GM19043 (cell line): ENCODE data around the gene ATP5PF.
"Not testable (repeated sequence)": the region's sequence is repeated elsewhere in the genome, so short reads cannot be mapped to it uniquely, and the experiment has no call there.

Source experiments
- ATAC-seq: cut with Tn5 transposase; IDR thresholded peaks from one replicate; pipeline ENCODE4 v1.9.1; 2021; ENCODE audit warnings: low read depth; ENCODE audit not compliant: unreplicated experiment

The ATP5PF gene

DNA sequence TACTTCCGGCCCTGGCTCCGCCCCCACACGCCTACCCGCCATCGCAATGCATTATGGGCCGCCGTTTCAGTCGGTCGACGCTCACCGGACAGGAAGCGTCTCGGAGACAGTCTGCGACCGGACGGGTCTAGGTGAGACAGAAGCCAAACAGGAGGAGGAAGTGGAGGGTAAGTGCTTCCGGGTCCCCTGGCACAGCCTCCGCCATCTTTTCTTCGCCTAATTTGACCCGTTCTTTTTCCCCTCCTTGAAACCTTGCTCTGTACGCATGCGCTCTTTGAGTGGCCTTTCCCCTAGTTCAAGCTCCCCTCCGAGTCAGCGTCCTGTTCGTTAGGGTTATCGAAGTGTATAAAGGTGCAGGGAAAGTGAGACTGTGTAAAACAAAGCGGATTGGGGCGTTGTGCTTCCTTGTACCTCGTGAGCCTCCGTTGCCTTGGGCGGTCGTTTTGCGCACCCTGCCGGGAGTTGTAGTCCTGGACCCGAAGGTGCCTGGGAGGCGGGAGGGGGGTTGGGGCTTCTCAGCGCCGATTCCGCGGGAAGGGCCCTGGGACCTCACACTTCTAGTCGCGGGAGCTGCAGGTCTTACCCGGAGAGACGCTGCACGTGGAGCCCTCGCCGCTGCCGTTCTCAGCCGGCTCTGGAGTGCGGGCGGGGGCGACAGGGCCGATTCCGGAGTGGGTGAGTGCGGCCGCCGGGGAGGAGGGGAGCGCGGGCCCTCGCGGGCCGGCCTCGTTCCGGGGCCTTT is at the start of gene ATP5PF, which contains the start of gene GABPA:
TSS of gene ATP5PF (minus strand) at position 1 of the 742 bp plus-strand sequence. CDS start 5,110 bp downstream, outside the sequence.
TSS of gene GABPA (plus strand) at position 69 of the 742 bp plus-strand sequence. CDS start 6,627 bp downstream, outside the sequence.
- ATAC-seq: peak; percentile 88

GRCh38 chr21:25778126-25778875 is 43.6 kb upstream of the ATP5PF start:
- ATAC-seq: not testable (repeated sequence)

DNA sequence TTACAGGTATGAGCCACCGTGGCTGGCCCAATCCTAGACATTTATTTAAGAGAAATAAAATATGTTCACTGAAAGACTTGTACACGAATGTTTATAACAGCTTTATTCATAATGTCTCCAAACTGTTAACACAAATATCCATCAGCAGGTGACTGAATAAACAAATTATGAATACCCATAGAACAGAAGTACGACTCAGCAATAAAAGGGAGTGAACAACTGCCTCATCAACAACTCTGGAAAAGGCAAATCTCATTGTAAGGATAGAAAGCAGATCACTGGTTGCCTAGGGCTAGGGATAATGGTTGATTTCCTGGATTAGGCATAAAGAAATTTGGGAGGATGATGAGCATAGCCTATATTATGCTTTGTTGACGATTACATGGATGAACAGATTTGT is 41.7 kb upstream of the ATP5PF start:
- ATAC-seq: no peak

DNA sequence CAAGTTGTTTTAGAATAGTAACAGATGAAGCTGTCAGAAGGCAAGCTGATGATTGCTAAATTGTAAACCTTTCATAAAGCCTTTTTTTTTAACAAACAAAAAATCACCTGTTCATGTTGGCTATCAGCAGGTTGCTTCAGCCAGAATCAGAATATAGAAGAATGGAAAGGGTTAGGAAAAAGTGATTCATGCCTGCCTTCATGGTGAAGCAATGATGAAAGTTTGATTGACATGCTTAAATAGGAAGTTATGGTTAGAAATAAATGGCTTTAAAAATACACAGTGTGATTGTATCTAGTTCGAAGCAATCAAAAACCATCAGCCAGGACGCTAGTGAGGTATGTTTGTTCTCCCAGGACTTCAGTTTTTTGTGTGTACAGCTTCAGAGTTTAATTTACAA is 38.0 kb upstream of the ATP5PF start:
- ATAC-seq: no peak

- ATAC-seq: no peak
Observed at GRCh38 chr21:25767921-25768320, 33.2 kb upstream of the ATP5PF start.

GRCh38 chr21:25764065-25764464 is 29.4 kb upstream of the ATP5PF start:
- ATAC-seq: no peak

DNA sequence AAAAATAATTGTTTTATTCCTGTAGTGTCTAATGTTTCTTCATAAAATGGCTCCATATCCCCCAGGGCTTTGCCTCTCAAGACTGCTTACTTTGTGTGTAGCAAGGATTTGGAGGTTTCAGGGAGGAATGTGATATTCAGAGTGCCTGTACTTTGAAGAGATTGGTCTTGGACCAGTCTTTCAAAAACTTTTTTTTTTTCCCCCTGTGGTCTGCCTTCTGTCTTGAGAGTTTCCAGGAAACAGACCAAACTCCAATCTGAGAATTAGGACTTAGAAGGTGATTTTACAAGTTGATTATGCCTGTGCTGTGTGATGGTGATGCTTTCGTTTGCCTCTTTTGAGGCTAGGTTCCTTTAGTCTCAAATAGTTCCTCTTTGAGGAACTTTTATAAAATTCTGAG is 26.0 kb upstream of the ATP5PF start:
- ATAC-seq: no peak

DNA sequence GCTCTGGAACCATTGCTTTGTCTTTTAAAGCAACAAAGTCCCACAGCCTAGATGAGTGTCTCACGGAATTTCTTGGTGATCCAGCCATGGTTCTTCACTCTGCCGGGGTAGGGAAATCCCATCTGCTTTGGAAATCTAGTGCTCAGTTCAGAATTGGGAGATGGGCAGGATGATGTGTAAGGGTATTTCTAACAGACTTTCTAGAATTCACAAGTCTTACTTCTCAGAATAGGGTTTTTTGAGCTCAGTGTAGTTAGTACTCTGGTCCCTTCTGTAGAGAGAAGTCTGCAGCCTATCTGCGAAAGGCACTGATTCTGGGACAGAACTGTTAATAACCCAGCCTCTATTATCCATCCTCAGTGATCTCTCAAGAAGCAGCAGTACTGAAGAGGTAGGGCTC is 25.4 kb upstream of the ATP5PF start:
- ATAC-seq: no peak

DNA sequence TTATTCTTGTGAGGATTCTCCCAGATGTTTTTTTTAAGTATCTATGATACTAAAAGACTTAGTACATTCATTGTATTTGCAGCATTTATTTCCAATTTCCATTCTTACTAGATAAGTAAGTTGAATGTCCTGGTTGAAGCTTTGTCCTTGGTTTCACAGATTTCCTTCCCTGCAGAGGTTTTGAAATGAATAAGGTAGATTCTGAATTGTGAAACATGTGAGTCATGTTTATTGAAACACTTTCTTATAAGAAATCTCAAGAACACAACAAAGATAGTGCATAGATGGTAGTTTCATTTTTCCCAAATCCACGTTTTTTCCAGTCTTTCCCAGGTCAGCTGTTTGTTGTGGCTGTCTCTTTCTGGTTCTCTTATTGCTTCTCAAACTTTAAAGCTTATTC is 24.9 kb upstream of the ATP5PF start:
- ATAC-seq: no peak

GRCh38 chr21:25757531-25757930 is 22.8 kb upstream of the ATP5PF start:
- ATAC-seq: no peak

GRCh38 chr21:25756190-25756932 is 21.7 kb upstream of the ATP5PF start:
- ATAC-seq: no peak

DNA sequence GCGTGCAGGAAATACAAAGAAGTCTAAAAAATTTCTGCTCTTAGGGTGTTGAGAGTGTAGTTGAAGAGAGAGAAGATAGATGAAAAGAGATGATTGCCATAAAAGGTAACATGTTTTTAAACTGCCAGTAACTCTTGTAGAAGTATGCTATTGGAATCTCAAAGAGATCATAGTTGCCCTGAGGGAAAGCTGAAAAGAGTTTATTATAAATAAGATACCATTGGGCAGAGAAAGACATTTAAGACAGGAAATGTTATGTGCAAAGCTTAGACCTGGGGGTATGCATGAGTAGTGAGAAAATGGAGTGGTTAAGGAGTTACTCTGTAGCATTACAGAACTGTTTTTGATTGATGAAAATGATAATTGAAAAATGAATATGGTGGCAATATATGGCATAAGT is 17.7 kb upstream of the ATP5PF start:
- ATAC-seq: no peak

DNA sequence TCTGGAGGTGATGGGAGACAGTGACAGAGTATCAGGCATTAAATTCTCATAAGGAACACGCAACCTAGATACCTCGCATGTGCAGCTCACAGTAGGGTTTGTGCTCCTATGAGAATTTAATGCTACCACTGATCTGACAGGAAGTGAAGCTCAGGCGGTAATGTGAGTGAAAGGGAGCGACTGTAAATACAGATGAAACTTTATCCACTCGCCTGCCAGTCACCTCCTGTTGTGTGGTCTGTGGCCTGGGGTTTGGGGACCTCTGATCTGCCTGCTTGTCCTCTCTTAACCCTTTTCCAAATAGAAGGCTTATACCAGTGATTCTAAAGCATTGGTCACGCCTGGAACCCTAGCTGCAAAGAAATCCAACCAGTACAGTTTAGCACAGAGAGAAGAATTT is 15.4 kb upstream of the ATP5PF start:
- no peak for ATAC-seq

DNA sequence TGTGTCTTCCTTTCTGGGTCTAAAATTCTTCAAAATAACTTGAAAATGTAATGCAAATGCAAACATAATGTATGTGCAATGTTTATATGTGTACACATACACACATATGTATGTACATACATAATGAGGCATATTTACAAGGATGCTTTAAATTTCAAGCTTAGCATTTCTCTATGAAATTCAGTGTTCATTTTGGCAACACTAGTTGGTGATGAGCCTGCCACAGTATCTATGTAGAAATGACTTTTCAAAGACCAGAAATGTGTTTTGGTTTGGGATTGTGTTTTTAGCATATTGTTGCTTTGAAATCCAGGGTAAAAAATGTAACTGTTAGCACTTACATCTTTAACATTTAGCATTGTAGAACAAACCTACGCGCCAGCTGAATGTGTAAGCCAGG is 10.2 kb upstream of the ATP5PF start:
- ATAC-seq: no peak

DNA sequence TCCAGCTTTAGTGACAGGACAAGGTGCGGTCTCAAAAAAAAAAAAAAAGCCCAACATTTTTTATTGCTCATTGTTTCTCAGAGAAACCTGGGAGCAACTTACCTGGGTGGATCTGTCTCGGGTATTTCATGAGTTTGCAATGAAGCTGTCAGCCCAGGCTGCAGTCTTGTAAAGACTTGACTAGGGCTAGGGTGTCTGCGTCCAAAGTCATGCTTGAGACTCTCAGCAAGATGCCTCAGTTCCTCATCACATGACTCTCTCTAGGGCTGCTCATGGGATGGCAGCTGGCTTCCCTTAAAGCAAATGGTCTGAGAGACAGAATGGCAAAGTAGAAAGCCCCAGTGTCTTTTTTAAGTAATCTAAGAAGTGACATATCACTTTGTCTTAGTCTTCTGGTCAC is 8.2 kb upstream of the ATP5PF start:
- no peak for ATAC-seq

- ATAC-seq: no peak
Observed at GRCh38 chr21:25737421-25737820, 2.7 kb upstream of the ATP5PF start.

DNA sequence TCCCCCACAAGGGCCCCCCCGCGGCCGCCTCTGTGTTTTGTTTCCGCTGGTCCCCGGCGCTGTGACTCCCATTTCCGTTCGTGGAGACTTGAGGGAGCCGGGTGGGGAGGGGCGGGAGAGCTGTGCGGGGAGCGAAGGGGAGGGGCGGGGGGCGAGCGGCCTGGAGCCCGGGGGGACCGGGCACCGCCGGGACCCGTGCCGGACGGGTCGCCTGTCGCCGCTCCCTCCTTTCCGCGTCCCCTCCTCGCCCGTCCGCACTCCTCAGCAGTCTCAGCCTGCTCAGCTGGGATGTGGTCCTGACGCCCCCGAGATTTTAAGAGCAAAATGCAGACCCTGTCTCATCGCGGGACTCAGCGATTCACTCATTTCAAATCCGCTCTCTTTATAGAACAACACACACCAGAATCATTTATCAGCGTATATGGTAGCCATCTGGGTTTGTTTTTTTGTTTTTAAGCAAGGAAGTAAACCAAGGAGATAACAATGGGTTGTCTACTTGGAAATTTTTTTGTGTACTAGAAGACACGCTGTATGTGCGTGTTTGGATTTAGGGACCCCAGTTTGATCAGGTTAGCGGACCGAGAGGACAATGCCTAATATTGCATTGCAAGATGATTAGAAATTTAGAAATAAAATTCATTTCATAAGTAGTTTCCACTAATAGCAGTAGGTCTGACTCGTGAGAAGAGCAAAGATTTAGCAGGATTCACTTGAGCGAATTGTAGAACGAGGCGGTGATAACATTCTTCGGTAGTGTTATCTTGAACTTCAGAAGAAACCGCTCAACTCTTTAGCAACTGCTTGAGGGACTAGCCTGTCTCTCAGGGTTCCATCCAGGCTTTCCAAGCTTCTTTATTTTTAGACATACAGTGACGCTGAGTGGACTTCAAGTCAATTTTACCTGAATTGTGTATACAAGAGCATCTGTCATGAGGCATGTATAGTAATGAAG is 1.2 kb upstream of the ATP5PF start:
- ATAC-seq: peak; percentile 8

- no peak for ATAC-seq
Observed at GRCh38 chr21:25734654-25734903, 125 bp downstream of the ATP5PF start.

DNA sequence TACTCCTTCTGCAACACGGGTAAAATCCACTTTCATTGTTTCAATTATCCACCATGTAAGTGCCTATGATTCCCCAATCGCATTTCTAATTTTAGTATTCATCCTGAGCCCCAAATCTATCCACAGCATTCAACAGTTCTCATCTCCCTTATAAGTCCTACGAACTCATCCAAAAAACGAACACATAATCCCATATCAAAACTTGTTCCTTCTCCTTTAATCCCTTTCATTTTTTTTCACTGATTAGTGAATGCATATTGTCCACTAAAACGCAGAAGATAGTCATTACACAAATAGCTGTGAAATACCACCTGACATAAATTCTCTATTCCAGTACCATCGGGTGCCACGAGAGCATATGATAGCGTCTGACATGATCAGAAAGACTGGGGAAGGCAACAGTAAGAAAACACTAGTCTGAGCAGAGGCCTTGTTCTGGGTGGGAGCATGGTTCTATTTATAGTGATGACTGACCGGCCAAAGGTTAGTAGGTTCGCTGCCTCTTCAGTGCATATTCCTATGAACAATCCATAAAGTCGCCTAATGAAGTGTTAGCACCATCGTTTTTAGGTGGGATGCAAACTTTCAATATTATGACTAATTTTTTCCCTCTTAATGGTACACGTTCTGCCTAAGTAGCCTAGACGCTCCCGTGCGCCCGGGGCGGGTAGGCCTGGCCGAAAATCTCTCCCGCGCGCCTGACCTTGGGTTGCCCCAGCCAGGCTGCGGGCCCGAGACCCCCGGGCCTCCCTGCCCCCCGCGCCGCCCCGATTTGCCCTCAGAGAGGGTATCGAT is 648 bp downstream of the ATP5PF start:
- ATAC-seq: no peak
